ENCODE data around the gene RAB8A. TPM values are rescaled to one million over a fixed set of nuclear protein-coding genes. Genes with fewer than 3 reads are reported as not detected.

The RAB8A gene
- total and polyA plus RNA-seq, 8 donors = 12.0 to 40.8 (median 23.1) TPM

DNA sequence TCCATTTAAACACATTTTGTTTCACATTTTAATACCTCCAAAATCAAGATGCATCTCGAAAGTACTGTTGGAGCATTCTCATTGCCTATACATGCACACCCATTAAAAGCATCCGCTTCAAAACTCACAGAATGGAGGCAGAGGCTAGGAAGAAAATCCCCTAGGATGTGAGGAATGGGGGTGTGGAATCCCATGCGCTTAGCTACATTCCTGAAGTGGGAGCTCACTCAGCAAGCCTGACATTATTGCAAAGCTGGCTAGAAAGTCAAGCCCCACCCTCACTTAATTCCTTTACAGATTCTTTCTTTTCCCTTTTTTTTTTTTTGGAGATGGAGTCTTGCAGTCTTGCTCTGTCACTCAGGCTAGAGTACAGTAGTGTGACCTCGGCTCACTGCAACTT, 68.9 kb downstream of the RAB8A start:
- 42 to 51% methylated on average over 4 of the region's 4 CpGs for WGBS, 2 donors
- no peak for FAIRE-seq

More for the DNA sequence above, 68.9 kb downstream of the RAB8A start:
- intact Hi-C loops (cut with DNase I) = loop anchor here in 2 of 3 donors (5.0 kb wide), 2 partner anchors 138 to 143 kb away; no protein-coding TSS in a partner anchor
- Histone ChIP-seq H3K36me3 (no peaks in the 10 kb centered on the region), H3K27ac (no peak overlapping the region), H3K9me3 (no peaks in the 10 kb centered on the region), H3K4me3 (no peak overlapping the region), H3K27me3 (peaks cover 0 to 6% (median 0%) of the 10 kb centered on the region in 4 donors), H3K4me1 (no peaks in the 10 kb centered on the region)
- TF ChIP-seq, protein P1, sequence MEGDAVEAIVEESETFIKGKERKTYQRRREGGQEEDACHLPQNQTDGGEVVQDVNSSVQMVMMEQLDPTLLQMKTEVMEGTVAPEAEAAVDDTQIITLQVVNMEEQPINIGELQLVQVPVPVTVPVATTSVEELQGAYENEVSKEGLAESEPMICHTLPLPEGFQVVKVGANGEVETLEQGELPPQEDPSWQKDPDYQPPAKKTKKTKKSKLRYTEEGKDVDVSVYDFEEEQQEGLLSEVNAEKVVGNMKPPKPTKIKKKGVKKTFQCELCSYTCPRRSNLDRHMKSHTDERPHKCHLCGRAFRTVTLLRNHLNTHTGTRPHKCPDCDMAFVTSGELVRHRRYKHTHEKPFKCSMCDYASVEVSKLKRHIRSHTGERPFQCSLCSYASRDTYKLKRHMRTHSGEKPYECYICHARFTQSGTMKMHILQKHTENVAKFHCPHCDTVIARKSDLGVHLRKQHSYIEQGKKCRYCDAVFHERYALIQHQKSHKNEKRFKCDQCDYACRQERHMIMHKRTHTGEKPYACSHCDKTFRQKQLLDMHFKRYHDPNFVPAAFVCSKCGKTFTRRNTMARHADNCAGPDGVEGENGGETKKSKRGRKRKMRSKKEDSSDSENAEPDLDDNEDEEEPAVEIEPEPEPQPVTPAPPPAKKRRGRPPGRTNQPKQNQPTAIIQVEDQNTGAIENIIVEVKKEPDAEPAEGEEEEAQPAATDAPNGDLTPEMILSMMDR (IDR thresholded peaks at IDR 0.05) = no peak
- no peak for DNase-seq
- no peak for ATAC-seq

Other genes starting within 250 kb of the RAB8A start
- gene CYP4F2, start 213.8 kb upstream of the RAB8A start, total RNA-seq = under 1 TPM in 3 of 6 donors, not detected in 3; 0.28 to 0.43 (median 0.31) TPM
- gene CYP4F2, start 213.8 kb upstream of the RAB8A start, polyA plus RNA-seq = under 1 TPM in 1 of 2 donors, not detected in 1; 0.09 TPM
- 1 to 10 TPM in 5 of 6 donors, under 1 TPM in 1; 0.32 to 2.8 (median 2.3) TPM for gene CYP4F11, start 177.4 kb upstream of the RAB8A start, total RNA-seq
- gene CYP4F11, start 177.4 kb upstream of the RAB8A start, polyA plus RNA-seq = 1 to 10 TPM; 2.0 to 3.4 TPM
- not detected for gene OR10H4, start 162.9 kb upstream of the RAB8A start, total RNA-seq
- not detected for gene OR10H4, start 162.9 kb upstream of the RAB8A start, polyA plus RNA-seq
- 100 to 1,000 TPM in 2 of 6 donors, 10 to 100 TPM in 4; 36.8 to 161 (median 50.8) TPM for gene TPM4, start 35.4 kb upstream of the RAB8A start, total RNA-seq
- gene TPM4, start 35.4 kb upstream of the RAB8A start, polyA plus RNA-seq = 100 to 1,000 TPM; 102 to 126 TPM
- gene HSH2D, start 31.8 kb downstream of the RAB8A start, total RNA-seq = 1 to 10 TPM; 2.2 to 5.9 (median 3.6) TPM
- 10 to 100 TPM; 12.5 to 13.2 TPM for gene HSH2D, start 31.8 kb downstream of the RAB8A start, polyA plus RNA-seq
- gene CIB3, start 61.6 kb downstream of the RAB8A start, total RNA-seq = not detected
- gene CIB3, start 61.6 kb downstream of the RAB8A start, polyA plus RNA-seq = not detected
- gene FAM32A, start 73.5 kb downstream of the RAB8A start, total RNA-seq = 10 to 100 TPM; 14.8 to 29.1 (median 20.7) TPM
- gene FAM32A, start 73.5 kb downstream of the RAB8A start, polyA plus RNA-seq = 10 to 100 TPM; 33.1 to 48.6 TPM
- 10 to 100 TPM; 12.4 to 25.7 (median 17.4) TPM for gene AP1M1, start 86.0 kb downstream of the RAB8A start, total RNA-seq
- 10 to 100 TPM; 20.2 to 24.7 TPM for gene AP1M1, start 86.0 kb downstream of the RAB8A start, polyA plus RNA-seq
- 10 to 100 TPM in 2 of 6 donors, 1 to 10 TPM in 4; 3.1 to 12.0 (median 5.8) TPM for gene KLF2, start 212.9 kb downstream of the RAB8A start, total RNA-seq
- 1 to 10 TPM; 3.4 to 3.7 TPM for gene KLF2, start 212.9 kb downstream of the RAB8A start, polyA plus RNA-seq

Measured in pancreas (tissue), 10 donors.